HepG2 (cell line): Measurements from ENCODE around the gene NKD1. TPM values are rescaled to one million over a fixed set of nuclear protein-coding genes. Genes with fewer than 3 reads are reported as not detected.

ENCODE experiments used
- ELK4 ChIP-seq: sonication (generic); formaldehyde crosslinking; IDR thresholded peaks from 2 replicates; pipeline ENCODE4 v1.9.0; 2021; ENCODE audit warnings: missing genetic modification reagents, borderline replicate concordance
- HNRNPL ChIP-seq: fragments of 200-400 bp; formaldehyde crosslinking; IDR thresholded peaks from 2 replicates; pipeline ENCODE4 v1.6.1; 2017; ENCODE audit warnings: mild to moderate bottlenecking, low read depth, low read length
- MIER2 ChIP-seq: IDR thresholded peaks from 2 replicates; pipeline ENCODE4 v1.6.1; 2016; ENCODE audit warnings: missing biosample characterization, missing genetic modification reagents
- PBX2 ChIP-seq: IDR thresholded peaks from 2 replicates; pipeline ENCODE4 v1.6.1; 2016; ENCODE audit warnings: control low read depth
- PLSCR1 ChIP-seq: sonication (generic); formaldehyde crosslinking; IDR thresholded peaks from 2 replicates; pipeline ENCODE4 v1.5.0; 2020; ENCODE audit warnings: missing genetic modification reagents, mild to moderate bottlenecking, borderline replicate concordance
- RBM22 ChIP-seq: fragments of 200-400 bp; formaldehyde crosslinking; optimal IDR thresholded peaks from 2 replicates; pipeline ENCODE3; 2017; ENCODE audit warnings: mild to moderate bottlenecking, low read length, moderate library complexity
- SMAD3 ChIP-seq: sonication (generic); formaldehyde crosslinking; IDR thresholded peaks from 2 replicates; pipeline ENCODE4 v1.4.0; 2020; ENCODE audit warnings: missing genetic modification reagents
- STAG1 ChIP-seq: sonication (generic); formaldehyde crosslinking; IDR thresholded peaks from 2 replicates; pipeline ENCODE4 v1.4.0; 2020; ENCODE audit warnings: missing genetic modification reagents
- ZBTB14 ChIP-seq: sonication (generic); formaldehyde crosslinking; IDR thresholded peaks from 2 replicates; pipeline ENCODE4 v1.4.0; 2020; ENCODE audit warnings: missing genetic modification reagents
- ZBTB21 ChIP-seq: sonication (generic); formaldehyde crosslinking; IDR thresholded peaks from 2 replicates; pipeline ENCODE4 v1.4.0; 2020; ENCODE audit warnings: missing genetic modification reagents
- ZKSCAN8 ChIP-seq: IDR thresholded peaks from 2 replicates; pipeline ENCODE4 v1.6.1; 2016; ENCODE audit warnings: borderline replicate concordance, missing genetic modification reagents, missing compliant biosample characterization
- ZNF160 ChIP-seq: sonication (generic); formaldehyde crosslinking; IDR thresholded peaks from 2 replicates; pipeline ENCODE4 v1.8.0; 2022; ENCODE audit warnings: mild to moderate bottlenecking, inconsistent platforms, missing genetic modification reagents
- ZNF407 ChIP-seq: sonication (generic); formaldehyde crosslinking; IDR thresholded peaks from one replicate; pipeline ENCODE4 v1.5.1; 2020; ENCODE audit warnings: mild to moderate bottlenecking, missing genetic modification reagents; ENCODE audit errors: not compliant biosample characterization
- ZNF549 ChIP-seq: sonication (generic); formaldehyde crosslinking; IDR thresholded peaks from 2 replicates; pipeline ENCODE4 v1.5.0; 2020; ENCODE audit warnings: missing genetic modification reagents
- ZNF841 ChIP-seq: sonication (generic); formaldehyde crosslinking; IDR thresholded peaks from 2 replicates; pipeline ENCODE4 v1.8.1; 2023; ENCODE audit warnings: missing genetic modification reagents, borderline replicate concordance
- polyA plus RNA-seq, 8 experiments: library from polyadenylated mRNA; depleted of rRNA in 3 of 8; stranded (reverse) in 7 of 8; unstranded in 1 of 8; fragments of >200 nt; fragmentation: Illumina TruSeq in 4 of 8; extraction: Trizol in 4 of 8; gene quantifications; 2 replicates each; pipeline versions ENCODE4 v1.2.1 to v1.2.3, GENCODE V29; 2011 to 2016; ENCODE audit warnings: low read depth in 4 of 8, missing spikeins in 1 of 8, mixed read lengths in 1 of 8; ENCODE audit not compliant: insufficient read depth in 1 of 8
- total RNA-seq, 5 experiments: library from RNA; depleted of rRNA; stranded (reverse); fragments of >200 nt; fragmentation: Illumina TruSeq; extraction: Trizol; gene quantifications; 2 replicates each; pipeline ENCODE4 v1.2.3, GENCODE V29; 2016; ENCODE audit warnings: low read depth in 1 of 5

Gene NKD1
- total and polyA plus RNA-seq, 2 of the 13 experiments (the other 11 are each of a cell fraction or from before 2014, with no cell fraction given): 70.4 to 121 TPM

GRCh38 chr16:50619702-50620491 lies 71.7 kb downstream of the NKD1 start (continued):
- TF ChIP-seq STAG1 (CRISPR knock-in tag): no peak
- no peak for TF ChIP-seq ZNF549
- TF ChIP-seq PLSCR1 (CRISPR knock-in tag): no peak
- TF ChIP-seq ZBTB14: no peak
- no peak for TF ChIP-seq SMAD3
- TF ChIP-seq MIER2 (CRISPR knock-in tag): no peak
- TF ChIP-seq ZNF841 (CRISPR knock-in tag): no peak
- TF ChIP-seq RBM22: peak; percentile 88
- no peak for TF ChIP-seq PBX2 (CRISPR knock-in tag)
- no peak for TF ChIP-seq ZNF160
- TF ChIP-seq ELK4 (CRISPR knock-in tag): no peak
- TF ChIP-seq HNRNPL: no peak
- no peak for TF ChIP-seq ZNF407
- TF ChIP-seq ZBTB21: no peak
- peak; percentile 59; the same call in 1 of the 2 replicates for TF ChIP-seq ZKSCAN8 (CRISPR knock-in tag)
